A549 (cell line): ENCODE data around the gene KRTAP5-2.

Experiments used
- KDM1A ChIP-seq: fragments of 200-600 bp; sonication (generic); IDR thresholded peaks from 2 replicates; pipeline ENCODE4 v1.6.1; 2016; ENCODE audit warnings: low read depth, mild to moderate bottlenecking
- MAX ChIP-seq: IDR thresholded peaks from 2 replicates; pipeline ENCODE4 v1.6.1; 2012
- NR3C1 ChIP-seq: fragments of >200 bp; sonication (Bioruptor Twin); formaldehyde crosslinking; IDR thresholded peaks from 3 replicates; pipeline ENCODE4 v1.6.1; 2017
- POLR2A ChIP-seq: IDR thresholded peaks from 2 replicates; pipeline ENCODE4 v1.6.1; 2012; ENCODE audit warnings: mild to moderate bottlenecking, low read length
- RFX5 ChIP-seq: fragments of 450-650 bp; IDR thresholded peaks from 2 replicates; pipeline ENCODE4 v1.7.1; 2014; ENCODE audit warnings: antibody characterized with exemption, mild to moderate bottlenecking, moderate library complexity
- RNF2 ChIP-seq: fragments of 200-600 bp; sonication (generic); IDR thresholded peaks from 2 replicates; pipeline ENCODE4 v1.6.1; 2016; ENCODE audit warnings: low read depth, mild to moderate bottlenecking, antibody characterized with exemption, moderate library complexity, borderline replicate concordance
- TF ChIP-seq, protein P1 (sequence below): fragments of >200 bp; sonication (Bioruptor Twin); formaldehyde crosslinking; IDR thresholded peaks from 3 replicates; pipeline ENCODE4 v1.5.1; 2016
- TF ChIP-seq, protein P2 (sequence below): fragments of 200-600 bp; sonication (generic); IDR thresholded peaks from 2 replicates; pipeline ENCODE4 v1.6.1; 2016; ENCODE audit warnings: antibody characterized with exemption, mild to moderate bottlenecking, moderate library complexity

GRCh38 chr11:1549338-1550330, 48.5 kb downstream of the KRTAP5-2 start:
- TF ChIP-seq, protein P1, sequence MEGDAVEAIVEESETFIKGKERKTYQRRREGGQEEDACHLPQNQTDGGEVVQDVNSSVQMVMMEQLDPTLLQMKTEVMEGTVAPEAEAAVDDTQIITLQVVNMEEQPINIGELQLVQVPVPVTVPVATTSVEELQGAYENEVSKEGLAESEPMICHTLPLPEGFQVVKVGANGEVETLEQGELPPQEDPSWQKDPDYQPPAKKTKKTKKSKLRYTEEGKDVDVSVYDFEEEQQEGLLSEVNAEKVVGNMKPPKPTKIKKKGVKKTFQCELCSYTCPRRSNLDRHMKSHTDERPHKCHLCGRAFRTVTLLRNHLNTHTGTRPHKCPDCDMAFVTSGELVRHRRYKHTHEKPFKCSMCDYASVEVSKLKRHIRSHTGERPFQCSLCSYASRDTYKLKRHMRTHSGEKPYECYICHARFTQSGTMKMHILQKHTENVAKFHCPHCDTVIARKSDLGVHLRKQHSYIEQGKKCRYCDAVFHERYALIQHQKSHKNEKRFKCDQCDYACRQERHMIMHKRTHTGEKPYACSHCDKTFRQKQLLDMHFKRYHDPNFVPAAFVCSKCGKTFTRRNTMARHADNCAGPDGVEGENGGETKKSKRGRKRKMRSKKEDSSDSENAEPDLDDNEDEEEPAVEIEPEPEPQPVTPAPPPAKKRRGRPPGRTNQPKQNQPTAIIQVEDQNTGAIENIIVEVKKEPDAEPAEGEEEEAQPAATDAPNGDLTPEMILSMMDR = no peak
- no peak for TF ChIP-seq NR3C1
- TF ChIP-seq POLR2A = no peak
- TF ChIP-seq KDM1A = no peak
- TF ChIP-seq MAX = no peak
- TF ChIP-seq RNF2 = no peak
- TF ChIP-seq, protein P2, sequence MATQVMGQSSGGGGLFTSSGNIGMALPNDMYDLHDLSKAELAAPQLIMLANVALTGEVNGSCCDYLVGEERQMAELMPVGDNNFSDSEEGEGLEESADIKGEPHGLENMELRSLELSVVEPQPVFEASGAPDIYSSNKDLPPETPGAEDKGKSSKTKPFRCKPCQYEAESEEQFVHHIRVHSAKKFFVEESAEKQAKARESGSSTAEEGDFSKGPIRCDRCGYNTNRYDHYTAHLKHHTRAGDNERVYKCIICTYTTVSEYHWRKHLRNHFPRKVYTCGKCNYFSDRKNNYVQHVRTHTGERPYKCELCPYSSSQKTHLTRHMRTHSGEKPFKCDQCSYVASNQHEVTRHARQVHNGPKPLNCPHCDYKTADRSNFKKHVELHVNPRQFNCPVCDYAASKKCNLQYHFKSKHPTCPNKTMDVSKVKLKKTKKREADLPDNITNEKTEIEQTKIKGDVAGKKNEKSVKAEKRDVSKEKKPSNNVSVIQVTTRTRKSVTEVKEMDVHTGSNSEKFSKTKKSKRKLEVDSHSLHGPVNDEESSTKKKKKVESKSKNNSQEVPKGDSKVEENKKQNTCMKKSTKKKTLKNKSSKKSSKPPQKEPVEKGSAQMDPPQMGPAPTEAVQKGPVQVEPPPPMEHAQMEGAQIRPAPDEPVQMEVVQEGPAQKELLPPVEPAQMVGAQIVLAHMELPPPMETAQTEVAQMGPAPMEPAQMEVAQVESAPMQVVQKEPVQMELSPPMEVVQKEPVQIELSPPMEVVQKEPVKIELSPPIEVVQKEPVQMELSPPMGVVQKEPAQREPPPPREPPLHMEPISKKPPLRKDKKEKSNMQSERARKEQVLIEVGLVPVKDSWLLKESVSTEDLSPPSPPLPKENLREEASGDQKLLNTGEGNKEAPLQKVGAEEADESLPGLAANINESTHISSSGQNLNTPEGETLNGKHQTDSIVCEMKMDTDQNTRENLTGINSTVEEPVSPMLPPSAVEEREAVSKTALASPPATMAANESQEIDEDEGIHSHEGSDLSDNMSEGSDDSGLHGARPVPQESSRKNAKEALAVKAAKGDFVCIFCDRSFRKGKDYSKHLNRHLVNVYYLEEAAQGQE = no peak
- TF ChIP-seq RFX5 = no peak
